ENCODE data around the gene FBLN1.
"Not testable (repeated sequence)": the region's sequence is repeated elsewhere in the genome, so short reads cannot be mapped to it uniquely, and the experiment has no call there.

DNA sequence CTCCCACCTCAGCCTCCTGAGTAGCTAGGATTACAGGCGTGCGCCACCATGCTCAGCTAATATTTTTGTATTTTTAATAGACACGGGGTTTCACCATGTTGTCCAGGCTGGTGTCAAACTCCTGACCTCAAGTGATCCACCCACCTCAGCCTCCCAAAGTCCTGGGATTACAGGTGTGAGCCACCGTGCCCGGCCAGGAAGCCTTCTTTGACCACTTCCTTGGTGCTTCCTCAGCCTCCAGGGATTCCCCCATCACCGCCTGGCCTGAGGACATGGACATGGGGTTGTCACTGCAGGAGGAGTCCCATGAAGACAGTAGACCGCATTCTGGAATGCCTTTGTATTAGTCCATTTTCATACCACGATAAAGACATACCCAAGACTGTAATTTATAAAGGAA lies 8.4 kb upstream of the FBLN1 start:
- not testable (repeated sequence) for TF ChIP-seq EZH2 (IDR thresholded peaks at IDR 0.05; ENCODE audit: borderline replicate concordance, low read length)
- TF ChIP-seq, protein P1, sequence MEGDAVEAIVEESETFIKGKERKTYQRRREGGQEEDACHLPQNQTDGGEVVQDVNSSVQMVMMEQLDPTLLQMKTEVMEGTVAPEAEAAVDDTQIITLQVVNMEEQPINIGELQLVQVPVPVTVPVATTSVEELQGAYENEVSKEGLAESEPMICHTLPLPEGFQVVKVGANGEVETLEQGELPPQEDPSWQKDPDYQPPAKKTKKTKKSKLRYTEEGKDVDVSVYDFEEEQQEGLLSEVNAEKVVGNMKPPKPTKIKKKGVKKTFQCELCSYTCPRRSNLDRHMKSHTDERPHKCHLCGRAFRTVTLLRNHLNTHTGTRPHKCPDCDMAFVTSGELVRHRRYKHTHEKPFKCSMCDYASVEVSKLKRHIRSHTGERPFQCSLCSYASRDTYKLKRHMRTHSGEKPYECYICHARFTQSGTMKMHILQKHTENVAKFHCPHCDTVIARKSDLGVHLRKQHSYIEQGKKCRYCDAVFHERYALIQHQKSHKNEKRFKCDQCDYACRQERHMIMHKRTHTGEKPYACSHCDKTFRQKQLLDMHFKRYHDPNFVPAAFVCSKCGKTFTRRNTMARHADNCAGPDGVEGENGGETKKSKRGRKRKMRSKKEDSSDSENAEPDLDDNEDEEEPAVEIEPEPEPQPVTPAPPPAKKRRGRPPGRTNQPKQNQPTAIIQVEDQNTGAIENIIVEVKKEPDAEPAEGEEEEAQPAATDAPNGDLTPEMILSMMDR (conservative IDR thresholded peaks at IDR 0.05 in 1 of 2, IDR thresholded peaks at IDR 0.05 in 1 of 2; ENCODE audit: extremely low read depth in 1 of 2, insufficient read depth in 1 of 2, low read depth in 1 of 2, low read length in 2 of 2), result not testable (repeated sequence)
